SK-N-SH (cell line): ENCODE results near the gene KIF6. TPM values are rescaled to one million over a fixed set of nuclear protein-coding genes. Genes with fewer than 3 reads are reported as not detected.

Source experiments
- CTCF ChIA-PET: fragments of 300-600, 350-600 bp; formaldehyde crosslinking; extraction: SDS; loops from one replicate; lab custom pipeline; 2021; lab: Yijun Ruan, JAX
- POLR2A ChIA-PET: fragments of 350-600 bp; sonication (Branson Sonifier 250); formaldehyde crosslinking; extraction: SDS; loops from one replicate; lab custom pipeline; 2020; ENCODE audit warnings: antibody characterized with exemption, inconsistent platforms; lab: Yijun Ruan, JAX
- DNase-seq: peaks from one replicate; pipeline ENCODE4 v3.0.0; 2012
- H2AFZ ChIP-seq: fragments of 200-600 bp; sonication (generic); 2 replicates; pipeline ENCODE4 v1.8.1; 2016; ENCODE audit warnings: antibody characterized with exemption, mild to moderate bottlenecking, low read depth
- H3F3A ChIP-seq: fragments of 200-600 bp; sonication (generic); replicated peaks from 2 replicates; pipeline ENCODE3; 2016; ENCODE audit warnings: antibody characterized with exemption, mild to moderate bottlenecking; ENCODE audit not compliant: insufficient read depth
- H3K27ac ChIP-seq, 2 experiments: fragments of 200-500 bp in 1 of 2; fragments of 200-600 bp in 1 of 2; sonication (Bioruptor generic) in 1 of 2; sonication (generic), shearing (Covaris generic) in 1 of 2; 2 replicates each; pipeline versions ENCODE4 v1.5.1 to v1.6.1; 2014 to 2016; ENCODE audit warnings: low read depth in 2 of 2, inconsistent platforms in 1 of 2, low read length in 1 of 2, mild to moderate bottlenecking in 1 of 2, mixed read lengths in 1 of 2
- H3K27me3 ChIP-seq: fragments of 200-600 bp; sonication (generic), shearing (Covaris generic); 2 replicates; pipeline ENCODE4 v1.6.1; 2016; ENCODE audit warnings: mixed run types; ENCODE audit not compliant: insufficient read depth
- H3K36me3 ChIP-seq, 2 experiments: fragments of 200-500 bp in 1 of 2; fragments of 200-600 bp in 1 of 2; sonication (Bioruptor generic) in 1 of 2; sonication (generic) in 1 of 2; replicated peaks in 1 of 2; 2 replicates each; pipeline versions ENCODE3 to v1.5.1; 2014 to 2016; ENCODE audit warnings: low read length in 1 of 2, mild to moderate bottlenecking in 1 of 2; ENCODE audit not compliant: insufficient read depth in 2 of 2, control insufficient read depth in 1 of 2
- H3K4me1 ChIP-seq, 2 experiments: fragments of 200-500 bp in 1 of 2; fragments of 200-600 bp in 1 of 2; sonication (Bioruptor generic) in 1 of 2; sonication (generic), shearing (Covaris generic) in 1 of 2; 2 replicates each; pipeline versions ENCODE4 v1.5.1 to v1.6.1; 2014 to 2016; ENCODE audit warnings: low read depth in 1 of 2, low read length in 1 of 2, mixed run types in 1 of 2; ENCODE audit not compliant: insufficient read depth in 2 of 2, control insufficient read depth in 1 of 2
- H3K4me2 ChIP-seq: fragments of 200-600 bp; sonication (generic), shearing (Covaris generic); 2 replicates; pipeline ENCODE4 v1.6.1; 2017; ENCODE audit warnings: mixed run types
- H3K4me3 ChIP-seq, 2 experiments: fragments of 200-500 bp in 1 of 2; fragments of 200-600 bp in 1 of 2; sonication (Bioruptor generic) in 1 of 2; sonication (generic), shearing (Covaris generic) in 1 of 2; 2 replicates each; pipeline versions ENCODE4 v1.5.1 to v1.8.1; 2014 to 2016; ENCODE audit warnings: low read depth in 2 of 2, inconsistent platforms in 1 of 2, low read length in 1 of 2, mild to moderate bottlenecking in 1 of 2, mixed read lengths in 1 of 2, moderate library complexity in 1 of 2
- H3K79me2 ChIP-seq: fragments of 200-600 bp; sonication (generic); 2 replicates; pipeline ENCODE4 v1.8.1; 2017; ENCODE audit warnings: mild to moderate bottlenecking; ENCODE audit not compliant: insufficient read depth
- H3K9ac ChIP-seq: fragments of 200-600 bp; sonication (generic); 2 replicates; pipeline ENCODE4 v1.6.1; 2017; ENCODE audit warnings: mixed run types
- H3K9me2 ChIP-seq: fragments of 200-600 bp; sonication (generic); 2 replicates; pipeline ENCODE4 v1.6.1; 2017; ENCODE audit warnings: mixed run types
- H3K9me3 ChIP-seq: fragments of 200-600 bp; sonication (generic); 2 replicates; pipeline ENCODE4 v1.6.1; 2017; ENCODE audit warnings: mixed run types, mild to moderate bottlenecking, moderate library complexity
- H4K20me1 ChIP-seq: fragments of 200-600 bp; sonication (generic); 2 replicates; pipeline ENCODE4 v1.6.1; 2017; ENCODE audit warnings: mild to moderate bottlenecking, mixed run types; ENCODE audit not compliant: insufficient read depth
- ELF1 ChIP-seq: IDR thresholded peaks from 2 replicates; pipeline ENCODE4 v1.4.0; 2012
- EZH2phosphoT487 ChIP-seq: fragments of 200-600 bp; sonication (generic); IDR thresholded peaks from 2 replicates; pipeline ENCODE4 v1.6.1; 2017; ENCODE audit warnings: low read depth, mixed run types, mild to moderate bottlenecking, antibody characterized with exemption, moderate library complexity, borderline replicate concordance
- FOXM1 ChIP-seq: IDR thresholded peaks from 2 replicates; pipeline ENCODE4 v1.4.0; 2012; ENCODE audit warnings: low read depth, mild to moderate bottlenecking
- GATA2 ChIP-seq: sonication (generic); formaldehyde crosslinking; IDR thresholded peaks from 2 replicates; pipeline ENCODE4 v1.5.0; 2020; ENCODE audit warnings: mild to moderate bottlenecking, missing genetic modification reagents
- MXI1 ChIP-seq: IDR thresholded peaks from 2 replicates; pipeline ENCODE4 v1.6.1; 2012; ENCODE audit warnings: mild to moderate bottlenecking, low read depth, low read length, improper control_type of control experiment
- NFIC ChIP-seq: IDR thresholded peaks from 2 replicates; pipeline ENCODE4 v1.4.0; 2012; ENCODE audit warnings: borderline replicate concordance
- POLR2AphosphoS5 ChIP-seq: IDR thresholded peaks from 2 replicates; pipeline ENCODE4 v1.6.1; 2012; ENCODE audit warnings: low read depth, low read length
- RAD21 ChIP-seq: IDR thresholded peaks from 2 replicates; pipeline ENCODE4 v1.6.1; 2012; ENCODE audit warnings: mild to moderate bottlenecking, low read length
- SMC3 ChIP-seq: IDR thresholded peaks from 2 replicates; pipeline ENCODE4 v1.6.1; 2012; ENCODE audit warnings: low read depth, low read length, improper control_type of control experiment
- ZBTB33 ChIP-seq: IDR thresholded peaks from 2 replicates; pipeline ENCODE4 v1.4.0; 2012; ENCODE audit warnings: low read depth, borderline replicate concordance
- WGBS: methylation state at CpG from one replicate; pipeline ENCODE4 v1.1.6; 2017; ENCODE audit warnings: low lambda C conversion rate; 5-methylcytosine and 5-hydroxymethylcytosine counted together
- polyA plus RNA-seq, 3 experiments: library from polyadenylated mRNA; depleted of rRNA; stranded (reverse); fragments of >200 nt; gene quantifications; 2 replicates each; pipeline ENCODE4 v1.2.3, GENCODE V29; 2012
- TF ChIP-seq, protein P1 (sequence below): fragments of 150-350 bp; IDR thresholded peaks from 2 replicates; pipeline ENCODE4 v1.6.1; 2017; ENCODE audit warnings: antibody characterized with exemption, low read length, low read depth, borderline replicate concordance
- TF ChIP-seq, protein P2 (sequence below): IDR thresholded peaks from 2 replicates; pipeline ENCODE4 v1.4.0; 2012; ENCODE audit warnings: low read depth

Gene KIF6
- polyA plus RNA-seq, 1 of the 3 experiments (the other 2 are of a cell fraction), result 0.13 TPM

GRCh38 chr6:39685938-39686337 is 39.3 kb downstream of the KIF6 start:
- Histone ChIP-seq H3F3A (no peaks in the 10 kb centered on the region), H3K79me2 (no peaks in the 10 kb centered on the region), H3K27ac (no peak overlapping the region), H2AFZ (no peak overlapping the region), H3K4me3 (no peak overlapping the region), H3K27me3 (no peaks in the 10 kb centered on the region), H3K9me3 (no peaks in the 10 kb centered on the region), H3K9me2 (no peaks in the 10 kb centered on the region), H4K20me1 (no peaks in the 10 kb centered on the region), H3K9ac (no peak overlapping the region), H3K36me3 (no peaks in the 10 kb centered on the region), H3K4me1 (no peaks in the 10 kb centered on the region; a peak in 1 of 4 replicates), H3K4me2 (no peak overlapping the region)
- TF ChIP-seq FOXM1 (no peak), ZBTB33 (no peak), ELF1 (no peak), POLR2AphosphoS5 (no peak), RAD21 (no peak), NFIC (no peak), GATA2 (CRISPR knock-in tag) (no peak), EZH2phosphoT487 (no peak)
- TF ChIP-seq, protein P1, sequence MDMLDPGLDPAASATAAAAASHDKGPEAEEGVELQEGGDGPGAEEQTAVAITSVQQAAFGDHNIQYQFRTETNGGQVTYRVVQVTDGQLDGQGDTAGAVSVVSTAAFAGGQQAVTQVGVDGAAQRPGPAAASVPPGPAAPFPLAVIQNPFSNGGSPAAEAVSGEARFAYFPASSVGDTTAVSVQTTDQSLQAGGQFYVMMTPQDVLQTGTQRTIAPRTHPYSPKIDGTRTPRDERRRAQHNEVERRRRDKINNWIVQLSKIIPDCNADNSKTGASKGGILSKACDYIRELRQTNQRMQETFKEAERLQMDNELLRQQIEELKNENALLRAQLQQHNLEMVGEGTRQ, result no peak
- TF ChIP-seq, protein P2, sequence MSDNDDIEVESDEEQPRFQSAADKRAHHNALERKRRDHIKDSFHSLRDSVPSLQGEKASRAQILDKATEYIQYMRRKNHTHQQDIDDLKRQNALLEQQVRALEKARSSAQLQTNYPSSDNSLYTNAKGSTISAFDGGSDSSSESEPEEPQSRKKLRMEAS, result no peak
- CTCF ChIA-PET, result no interaction called here
- WGBS, result 27% methylated on average over 1 of the region's 1 CpG
- POLR2A ChIA-PET, result no interaction called here
- no peak for DNase-seq

- POLR2A ChIA-PET, result no interaction called here
- Histone ChIP-seq H3K27me3 (no peaks in the 10 kb centered on the region), H3K27ac (no peak overlapping the region), H2AFZ (no peak overlapping the region), H3K9me2 (no peaks in the 10 kb centered on the region), H4K20me1 (no peaks in the 10 kb centered on the region), H3K9me3 (no peaks in the 10 kb centered on the region), H3K4me3 (no peak overlapping the region), H3K4me1 (no peaks in the 10 kb centered on the region; a peak in 1 of 4 replicates), H3K4me2 (no peak overlapping the region), H3K9ac (no peak overlapping the region), H3K79me2 (no peaks in the 10 kb centered on the region), H3K36me3 (no peaks in the 10 kb centered on the region), H3F3A (no peaks in the 10 kb centered on the region)
- WGBS, result 56% methylated on average over 2 of the region's 2 CpGs
- TF ChIP-seq MXI1 (no peak), SMC3 (no peak)
- DNase-seq, result no peak
- CTCF ChIA-PET, result no interaction called here
Measured at GRCh38 chr6:39685489-39685826, 39.8 kb downstream of the KIF6 start.
